HG02642 (cell line): Measurements from ENCODE around the gene TOMM20.

Source experiments
- ATAC-seq: cut with Tn5 transposase; IDR thresholded peaks from one replicate; pipeline ENCODE4 v1.9.1; 2021; ENCODE audit warnings: mild to moderate bottlenecking; ENCODE audit not compliant: unreplicated experiment, poor library complexity

The TOMM20 gene

DNA sequence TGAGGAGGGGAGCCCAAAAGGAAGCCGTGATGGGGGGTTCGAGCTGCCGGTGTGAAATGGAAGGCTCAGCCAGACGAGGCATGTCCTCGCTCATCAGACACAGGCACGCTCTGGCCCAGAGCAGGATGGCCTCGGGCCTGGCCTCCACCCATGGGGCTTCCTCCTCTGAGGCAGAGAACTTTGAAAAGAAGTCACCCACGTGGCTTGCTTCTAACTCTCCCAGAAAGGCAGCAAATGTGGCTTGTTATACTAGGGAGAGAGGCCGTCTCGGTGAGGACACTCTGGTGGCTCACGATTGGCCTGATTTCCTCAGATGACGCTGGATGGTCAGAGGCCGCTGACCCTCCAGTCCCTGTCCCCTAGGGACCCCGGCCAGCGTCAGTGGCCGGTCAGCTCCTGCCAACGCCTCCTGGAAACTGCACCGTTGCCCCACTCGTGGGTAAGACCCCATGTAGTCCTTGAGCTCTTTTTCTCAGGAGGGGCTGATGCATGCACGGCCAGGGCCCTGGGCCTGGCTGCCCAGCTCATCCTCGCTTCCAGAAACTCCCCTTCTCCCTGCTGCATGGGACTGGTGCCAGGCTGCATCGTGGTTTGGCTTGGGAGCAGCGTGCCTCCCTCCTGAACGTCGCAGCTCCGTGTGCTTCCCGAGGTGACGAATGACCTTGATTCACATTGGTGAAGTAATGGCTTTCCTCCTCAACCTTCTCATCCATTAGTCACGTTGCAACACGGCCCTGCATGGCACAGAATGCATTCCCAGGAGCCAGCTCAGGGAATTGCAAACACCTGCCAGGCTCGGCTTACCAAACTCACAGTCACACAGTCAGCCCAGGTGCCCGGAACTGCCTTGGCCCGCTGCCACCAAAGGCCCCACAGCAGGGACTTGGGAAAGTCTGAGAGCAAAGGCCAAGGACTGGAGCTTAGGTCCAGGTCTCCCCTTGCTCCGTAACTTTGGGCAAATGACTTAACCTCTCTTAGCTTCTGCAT lies 58.8 kb downstream of the TOMM20 start:
- ATAC-seq: no peak

DNA sequence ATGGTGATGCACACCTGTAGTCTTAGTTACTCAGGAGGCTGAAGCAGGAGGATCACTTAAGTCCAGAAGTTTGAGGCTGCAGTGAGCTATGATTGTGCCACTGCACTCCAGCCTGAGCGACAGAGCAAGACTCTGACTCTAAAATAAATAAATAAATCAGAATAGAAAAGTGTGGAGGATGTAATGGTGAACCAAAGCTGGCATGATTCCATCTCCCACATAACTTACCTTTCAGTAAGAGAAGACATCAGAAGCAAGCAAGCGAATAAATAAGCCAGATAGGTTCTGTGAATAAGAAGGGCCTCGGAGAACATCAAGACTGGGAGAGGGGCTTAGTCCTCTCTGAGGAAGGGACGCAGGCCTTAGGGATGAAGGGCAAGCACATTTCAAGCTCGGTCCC lies 59.5 kb downstream of the TOMM20 start:
- no peak for ATAC-seq

DNA sequence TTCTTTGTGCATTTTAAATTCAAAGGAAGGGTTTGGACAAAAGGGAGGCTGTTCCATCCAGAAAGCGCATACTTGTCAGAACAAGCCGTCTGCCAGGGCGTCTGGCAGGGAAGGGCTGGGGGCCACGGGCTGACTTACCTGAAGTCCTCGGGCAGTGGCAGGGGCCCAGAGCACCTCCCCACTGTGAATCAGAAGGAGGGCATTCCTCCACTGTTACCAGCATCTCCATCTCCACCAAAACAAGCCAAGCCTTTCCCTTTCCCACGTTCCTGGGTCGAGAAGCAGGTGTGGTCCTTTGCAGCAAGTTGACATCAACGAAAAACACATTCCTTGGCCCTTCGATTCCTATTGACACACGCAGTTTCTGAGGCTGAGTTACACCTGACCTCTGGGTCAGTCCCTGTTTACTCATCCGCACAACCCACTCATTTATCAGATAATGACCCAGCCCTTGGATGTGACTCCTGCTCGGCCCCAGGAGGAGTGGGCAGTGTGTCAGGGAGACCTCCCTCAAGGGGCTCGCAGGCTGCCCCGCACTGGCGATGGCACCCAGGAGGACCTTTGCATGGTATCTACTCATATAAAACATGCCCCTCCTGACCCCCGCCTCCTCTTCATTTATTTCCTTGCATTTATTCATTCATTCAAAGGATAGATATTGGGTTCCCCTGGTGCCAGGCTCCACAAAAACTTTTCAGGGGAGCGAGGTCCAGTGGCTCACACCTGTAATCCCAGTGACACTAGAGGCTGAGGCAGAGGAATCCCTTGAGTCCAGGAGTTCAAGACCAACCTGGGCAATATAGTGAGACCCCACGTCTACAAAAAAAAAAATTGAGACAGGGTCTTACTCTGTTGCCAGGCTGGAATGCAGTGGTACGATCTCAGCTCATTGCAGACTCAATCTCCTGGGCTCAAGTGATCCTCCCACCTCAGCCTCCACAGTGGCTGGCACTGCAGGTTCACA lies 60.2 kb downstream of the TOMM20 start:
- ATAC-seq: no peak

DNA sequence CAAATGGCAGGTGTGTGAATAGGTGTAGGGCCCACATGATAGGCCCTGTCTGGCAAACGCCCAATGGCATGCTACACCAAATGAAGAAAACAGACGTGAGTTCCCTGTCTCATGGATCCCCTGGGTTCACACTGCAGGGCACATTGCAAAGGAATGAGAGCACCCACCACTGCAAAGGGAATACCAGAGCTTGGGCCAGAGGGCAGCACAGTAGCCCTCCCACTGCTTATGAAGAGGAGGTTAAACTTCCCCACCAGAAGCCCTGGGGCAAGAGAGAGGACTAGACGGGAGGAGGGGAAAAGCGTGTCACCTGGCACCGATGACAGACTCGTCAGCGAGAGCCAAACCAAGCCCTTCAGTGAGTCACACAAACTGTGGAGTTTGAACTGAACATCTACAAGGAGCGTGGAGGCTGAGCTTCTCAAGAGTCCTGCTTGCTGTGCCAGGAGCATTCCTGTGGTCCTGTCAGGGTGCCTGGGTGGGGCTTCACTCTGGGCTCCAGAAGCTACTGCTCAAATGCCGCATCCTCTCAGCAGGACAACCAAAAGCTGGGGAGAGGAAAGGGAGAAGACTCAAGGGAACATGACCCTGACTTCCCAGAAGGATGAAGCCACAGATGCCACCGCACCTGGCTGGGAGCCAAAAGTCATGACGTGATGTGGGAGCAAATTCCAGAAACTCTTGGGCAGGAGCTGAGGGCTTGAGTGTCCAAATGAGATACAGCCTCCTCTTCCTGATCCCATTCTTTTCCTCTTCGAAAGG lies 61.1 kb downstream of the TOMM20 start:
- ATAC-seq: no peak

DNA sequence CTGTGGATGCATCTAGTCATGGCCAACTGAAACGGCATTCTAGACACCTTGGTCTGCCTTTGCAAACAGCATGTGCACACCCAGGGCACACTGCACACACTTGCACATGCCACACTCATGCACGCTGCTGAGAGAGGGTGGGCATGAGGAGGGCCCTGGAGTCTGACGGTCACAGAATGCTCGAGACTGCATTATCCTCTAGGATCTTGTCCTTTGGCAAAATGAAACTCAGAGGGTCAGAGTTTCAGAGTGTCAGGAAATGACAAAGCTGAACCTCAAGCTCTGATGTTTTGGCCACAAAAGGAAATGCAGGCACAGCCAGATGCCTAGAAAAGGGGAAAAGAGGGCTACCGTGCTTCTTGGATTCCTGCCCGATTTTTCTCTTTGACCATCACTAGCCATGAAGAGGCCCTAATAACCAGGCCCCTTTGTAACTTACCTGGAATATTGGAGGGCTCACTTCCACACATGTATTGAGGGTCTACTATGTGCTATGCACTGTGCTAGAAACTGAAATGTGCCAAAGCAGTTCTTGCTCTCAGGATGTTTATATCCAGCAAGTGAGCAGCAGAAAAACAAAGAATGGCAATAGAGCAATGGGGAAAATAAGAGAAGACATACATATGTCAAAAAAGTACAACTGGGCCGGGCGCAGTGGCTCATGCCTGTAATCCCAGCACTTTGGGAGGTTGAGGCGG lies 65.4 kb downstream of the TOMM20 start:
- no peak for ATAC-seq

DNA sequence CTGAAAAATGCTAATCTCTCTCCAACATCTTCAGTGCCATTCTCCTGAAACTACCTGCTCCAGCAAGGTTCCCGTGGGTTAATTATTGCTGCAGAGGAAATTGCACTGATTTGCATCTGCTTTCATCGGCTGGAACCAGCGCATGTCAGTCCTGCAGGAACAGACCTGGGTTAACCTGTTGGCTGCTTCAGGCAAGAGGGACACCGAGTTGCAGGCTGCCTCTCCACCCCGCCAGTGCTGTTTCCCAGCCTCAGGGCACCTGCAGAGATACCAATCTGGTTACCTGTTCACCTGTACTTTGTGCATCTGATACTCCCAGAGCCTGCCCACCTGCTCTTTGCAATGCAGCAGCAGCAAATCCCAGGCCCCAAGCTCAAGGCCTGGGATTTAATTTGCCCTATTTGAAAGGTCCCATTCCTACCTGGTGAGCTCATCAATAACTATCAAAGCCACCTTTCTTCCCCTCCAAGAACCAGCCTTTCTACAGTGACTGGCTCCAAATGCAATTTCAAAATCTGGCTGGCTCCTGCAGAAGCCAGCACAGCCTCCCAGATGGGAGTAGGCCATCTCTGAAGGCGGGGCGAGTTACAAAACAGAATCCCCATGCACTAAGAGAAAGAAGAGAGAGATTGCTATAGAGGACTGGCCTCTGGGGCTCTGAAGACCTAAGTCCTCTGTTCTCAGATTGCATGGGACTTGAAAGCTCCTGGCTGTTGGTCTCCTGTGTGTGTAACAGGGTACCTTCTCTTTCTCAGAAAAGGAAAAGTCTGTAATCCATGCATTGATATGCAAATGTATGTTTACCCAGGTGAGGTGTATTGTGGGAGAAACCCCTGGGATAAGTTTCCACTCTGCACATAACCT lies 67.8 kb downstream of the TOMM20 start:
- no peak for ATAC-seq
